HG03175 (cell line): ENCODE data around the gene GRAP2.

Experiments
- ATAC-seq: cut with Tn5 transposase; IDR thresholded peaks from one replicate; pipeline ENCODE4 v1.9.1; 2021; ENCODE audit warnings: mild to moderate bottlenecking, moderate library complexity; ENCODE audit not compliant: unreplicated experiment

The GRAP2 gene

DNA sequence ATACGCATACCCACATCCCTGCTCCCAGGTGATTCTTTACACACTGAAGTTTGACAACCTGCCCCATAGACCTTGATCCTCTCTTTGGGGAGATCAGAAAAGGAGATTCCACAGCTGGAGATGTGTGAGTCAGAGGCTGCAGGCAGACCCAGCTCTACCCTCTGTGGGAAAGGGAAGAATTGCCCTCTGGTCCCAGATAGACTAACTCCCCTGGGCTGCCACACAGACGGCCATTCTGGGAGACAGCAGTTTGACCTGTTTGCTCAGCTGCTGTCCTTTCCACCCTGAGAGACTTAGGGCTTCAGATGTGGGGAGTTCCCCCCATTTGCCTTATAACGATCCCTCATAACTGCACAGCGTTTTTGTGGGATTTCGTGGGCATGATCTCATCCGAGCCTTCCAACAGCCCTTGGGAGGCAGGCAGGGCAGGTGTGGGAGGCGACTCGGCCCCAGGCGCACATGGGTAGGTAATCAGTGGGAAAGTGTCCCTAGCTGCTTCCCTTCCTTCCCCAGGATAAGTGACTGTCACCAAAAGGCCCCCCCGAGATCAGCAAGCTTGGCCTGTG, 107.9 kb downstream of the GRAP2 start:
- no peak for ATAC-seq

DNA sequence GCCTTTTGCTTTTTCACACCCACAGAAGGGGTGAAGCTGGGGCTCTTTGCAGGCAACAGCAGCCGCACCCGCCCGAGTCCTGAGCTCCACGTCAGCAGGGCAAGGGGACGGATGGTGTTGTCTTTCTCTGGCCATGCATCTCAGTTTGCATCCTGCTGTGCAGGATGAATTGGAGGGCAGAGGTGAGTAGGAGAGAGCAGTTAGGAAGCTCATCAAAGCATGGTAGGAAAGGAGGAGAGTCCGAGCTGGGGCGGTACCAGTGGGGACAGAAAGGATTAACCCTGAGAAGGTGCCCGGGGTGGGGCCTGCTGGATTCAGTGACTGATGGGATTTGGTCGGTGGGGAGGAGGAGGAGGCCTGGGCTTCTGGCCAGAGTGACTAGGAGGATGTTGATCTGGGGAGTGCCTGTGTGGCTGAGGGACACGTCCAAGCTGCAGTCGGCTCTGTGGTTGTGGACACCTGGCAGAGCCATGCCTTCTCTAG, 108.4 kb downstream of the GRAP2 start:
- ATAC-seq, result no peak

DNA sequence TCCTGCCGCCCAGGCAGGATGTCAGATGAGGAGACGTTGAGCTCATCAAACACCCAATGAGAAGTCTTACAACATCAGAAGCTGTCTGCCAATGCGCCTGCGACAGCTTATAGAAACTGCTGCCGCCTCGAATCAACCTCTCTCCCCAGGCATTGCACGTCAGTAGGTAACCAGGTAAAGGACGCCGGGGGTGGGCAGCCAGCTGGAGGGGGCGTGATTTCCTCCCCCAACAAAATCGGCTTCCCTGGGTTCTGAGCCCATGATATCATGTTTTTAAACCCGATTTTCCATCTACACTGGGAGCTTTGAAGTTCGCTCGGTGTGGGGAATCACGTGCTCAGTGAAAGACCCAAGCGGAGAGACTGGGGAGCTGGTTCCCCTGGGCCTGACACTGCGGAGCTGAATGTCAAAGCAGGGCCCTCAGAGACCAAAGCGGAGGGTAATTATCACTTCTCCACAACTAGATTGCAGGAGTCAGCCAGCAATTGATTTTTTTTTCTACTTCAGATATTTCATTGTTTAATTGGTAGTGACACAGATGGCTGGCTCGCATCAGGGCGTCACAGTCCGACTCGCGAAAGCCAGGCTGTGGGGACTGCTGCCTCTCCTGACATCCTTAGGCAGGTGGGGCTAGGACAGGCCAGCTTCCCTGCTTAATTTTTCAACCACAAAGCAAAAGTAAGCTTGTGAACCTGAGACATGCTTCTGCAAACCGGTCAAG, 109.2 kb downstream of the GRAP2 start:
- ATAC-seq, result no peak

DNA sequence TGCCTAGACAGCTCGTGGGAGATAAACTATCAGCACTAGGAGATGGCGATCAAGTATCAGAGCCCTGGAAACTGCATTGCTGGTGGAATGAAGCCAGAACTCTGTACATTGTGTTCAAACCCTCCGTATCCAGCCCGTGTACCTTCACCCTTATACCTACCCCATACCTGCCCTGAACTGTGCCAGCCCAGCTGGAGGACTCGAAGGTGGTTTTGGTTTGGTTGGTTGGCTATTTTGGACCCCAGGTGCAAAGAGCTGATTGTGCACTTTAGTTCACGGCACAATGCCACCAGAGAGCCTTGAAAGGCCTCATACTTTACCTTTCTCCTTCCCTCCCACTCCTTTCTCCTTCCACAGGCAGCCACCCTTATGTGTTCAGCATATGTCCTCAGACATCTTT, 109.9 kb downstream of the GRAP2 start:
- no peak for ATAC-seq

DNA sequence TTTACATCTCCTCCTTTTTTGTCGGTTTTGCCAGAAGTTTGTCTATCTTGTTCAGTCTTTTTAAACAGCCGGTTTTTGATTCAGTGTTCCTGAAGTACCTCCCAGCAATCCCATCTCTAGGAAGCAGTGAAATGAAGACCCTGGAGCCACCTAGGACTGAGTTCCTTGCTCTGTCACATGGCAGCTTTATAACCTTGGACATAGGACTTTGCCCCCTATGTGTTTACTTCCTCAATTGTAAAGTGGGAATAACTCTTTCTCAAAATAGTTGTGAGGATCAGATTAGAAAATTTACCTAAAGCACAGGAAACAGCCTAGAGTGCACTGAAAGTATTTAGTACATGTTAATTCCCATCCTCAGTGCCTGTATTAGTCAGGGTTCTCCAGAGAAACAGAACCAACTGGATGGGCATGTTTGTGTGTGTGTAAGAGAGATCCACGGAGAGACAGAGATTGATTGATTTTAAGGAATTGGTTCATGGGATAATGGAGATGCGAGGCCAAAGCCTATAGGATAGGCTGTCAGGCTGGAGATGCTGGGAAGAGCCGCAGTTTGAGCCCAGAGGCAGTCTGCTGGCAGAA, 113.9 kb downstream of the GRAP2 start:
- ATAC-seq, result no peak

DNA sequence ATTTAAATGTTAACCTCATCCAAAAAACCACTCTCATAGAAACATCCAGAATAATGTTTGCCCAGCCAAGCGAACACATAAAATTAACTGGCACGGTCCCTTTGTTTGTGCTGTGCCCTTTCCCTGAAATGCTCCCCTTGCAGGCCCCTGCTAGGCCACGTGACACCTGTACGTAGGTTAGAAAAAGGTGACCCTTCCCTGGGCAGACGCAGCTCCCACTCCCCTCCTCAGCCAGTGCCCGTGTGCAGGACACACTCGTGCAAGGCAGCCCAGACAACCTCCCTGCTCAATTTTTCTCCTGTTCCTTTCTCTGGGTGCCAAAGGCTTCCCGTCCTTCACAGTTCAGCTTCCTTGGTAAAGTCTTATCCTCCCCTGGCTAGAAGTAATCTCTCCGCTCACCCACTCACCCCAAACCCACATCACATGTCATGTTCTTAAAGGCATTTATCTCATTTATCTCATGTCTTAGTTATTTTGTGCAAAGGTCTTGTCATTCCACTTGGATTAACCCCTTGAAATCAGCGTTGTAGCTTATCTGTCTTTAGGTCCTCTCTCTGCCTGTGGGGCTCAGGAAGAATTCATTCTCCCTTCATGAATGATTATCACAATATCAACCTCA, 114.6 kb downstream of the GRAP2 start:
- no peak for ATAC-seq

DNA sequence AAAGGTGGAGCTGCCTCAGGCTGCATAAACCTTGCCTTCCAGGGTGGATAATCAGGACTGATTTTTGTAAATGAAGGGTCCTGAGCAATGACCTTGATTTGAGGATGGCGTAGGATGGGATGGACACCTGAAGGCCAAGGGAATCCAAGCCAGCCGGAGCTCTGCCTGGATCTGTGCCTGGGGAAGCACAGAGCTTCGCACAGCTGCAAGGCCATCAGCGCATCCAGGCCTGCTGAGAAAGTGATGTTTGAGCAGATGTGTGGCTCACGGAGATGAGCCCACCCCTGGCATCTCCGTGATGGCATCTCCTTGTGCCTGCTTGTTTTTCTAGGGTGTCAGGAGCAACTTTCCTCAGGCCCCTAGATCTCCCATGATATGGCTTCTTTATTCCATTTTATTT, 117.2 kb downstream of the GRAP2 start:
- ATAC-seq, result no peak

DNA sequence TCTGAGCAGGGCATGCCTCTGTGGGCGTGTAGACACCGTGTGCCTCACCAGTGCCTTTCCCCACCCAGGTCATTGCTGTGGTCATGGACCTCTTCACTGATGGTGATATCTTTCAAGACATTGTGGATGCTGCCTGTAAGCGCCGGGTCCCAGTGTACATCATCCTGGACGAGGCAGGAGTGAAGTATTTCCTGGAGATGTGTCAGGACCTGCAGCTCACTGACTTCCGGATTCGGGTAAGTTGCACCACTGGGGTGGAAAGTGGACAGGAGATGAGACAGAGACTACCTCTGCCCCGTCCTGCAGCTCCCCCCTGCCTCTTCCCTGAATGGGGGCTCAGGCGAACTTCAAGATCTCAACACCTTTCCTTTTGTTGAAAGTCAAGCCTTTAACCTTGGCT, 118.2 kb downstream of the GRAP2 start:
- ATAC-seq, result no peak

DNA sequence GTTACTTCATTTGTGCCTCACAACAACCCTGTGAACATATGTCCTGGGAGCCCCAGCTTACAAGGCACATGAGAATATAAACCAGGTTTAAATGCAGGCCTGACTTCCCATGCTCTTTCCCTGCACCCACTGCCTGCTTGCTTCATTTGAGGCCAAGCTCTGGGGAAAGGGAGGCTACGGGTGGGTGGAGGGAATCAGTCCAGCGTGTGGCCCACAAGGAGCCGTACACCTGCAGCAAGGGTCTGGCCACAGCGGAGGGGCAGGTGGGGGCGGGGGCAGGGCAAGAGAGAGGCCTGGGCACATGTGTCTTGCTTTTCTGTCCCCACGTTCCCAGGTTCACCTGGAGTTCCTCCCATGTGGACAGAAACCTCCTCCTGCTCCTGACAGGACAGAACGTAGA, 120.1 kb downstream of the GRAP2 start:
- ATAC-seq, result no peak

DNA sequence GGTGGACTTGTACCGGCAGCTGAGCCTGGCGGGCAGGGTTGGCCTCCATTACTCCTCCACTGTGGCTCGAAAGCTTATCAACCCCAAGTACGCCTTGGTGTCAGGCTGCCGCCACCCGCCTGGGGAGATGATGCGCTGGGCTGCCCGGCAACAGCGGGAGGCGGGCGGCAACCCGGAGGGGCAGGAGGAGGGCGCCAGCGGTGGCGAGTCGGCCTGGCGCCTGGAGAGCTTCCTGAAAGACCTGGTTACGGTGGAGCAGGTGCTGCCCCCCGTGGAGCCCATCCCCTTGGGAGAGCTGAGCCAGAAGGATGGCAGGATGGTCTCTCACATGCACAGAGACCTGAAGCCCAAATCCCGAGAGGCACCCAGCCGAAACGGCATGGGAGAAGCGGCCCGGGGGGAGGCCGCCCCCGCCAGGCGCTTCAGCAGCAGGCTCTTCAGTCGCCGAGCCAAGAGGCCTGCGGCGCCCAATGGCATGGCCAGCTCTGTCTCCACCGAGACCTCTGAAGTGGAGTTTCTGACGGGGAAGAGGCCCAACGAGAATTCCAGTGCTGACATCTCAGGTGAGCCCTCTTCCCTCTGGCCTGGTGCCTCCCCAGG, 120.6 kb downstream of the GRAP2 start:
- ATAC-seq, result no peak

DNA sequence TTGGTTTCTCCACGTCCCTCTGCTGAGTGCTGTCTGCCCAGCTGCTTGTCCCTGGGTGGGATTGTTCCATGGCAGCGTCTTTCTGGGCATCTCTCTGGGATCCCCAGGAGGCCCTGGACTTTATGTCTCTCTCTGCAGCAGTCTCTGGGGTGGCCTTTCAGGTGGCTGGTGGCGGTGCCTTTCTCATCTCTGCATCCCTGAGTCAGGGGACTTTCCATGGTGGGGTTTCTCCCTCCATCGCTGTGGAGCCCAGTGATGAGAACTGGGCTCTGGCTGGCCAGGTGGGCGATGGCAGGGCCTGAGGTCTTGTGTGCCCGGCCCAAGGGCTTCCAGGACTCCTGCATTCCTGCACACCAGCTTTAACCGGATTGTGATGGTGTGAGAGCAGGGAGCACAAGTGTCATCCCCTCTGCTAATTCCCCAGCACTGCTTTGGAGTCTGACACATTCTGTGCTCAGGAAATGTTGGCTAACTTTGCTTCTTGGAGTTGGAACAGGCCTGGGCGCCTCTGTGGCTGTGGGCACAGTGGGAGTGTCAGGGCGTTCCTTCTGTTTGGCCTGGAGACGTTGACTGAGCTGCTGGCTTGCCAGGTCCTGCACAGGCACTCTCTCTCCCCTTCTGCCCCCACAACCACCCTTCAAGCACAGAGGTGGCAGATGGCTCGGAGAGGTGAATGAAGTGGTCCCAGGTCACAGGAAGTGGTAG, 121.8 kb downstream of the GRAP2 start:
- ATAC-seq, result no peak
